ENCODE measurements around the gene KRTCAP2.
"Not testable (repeated sequence)": the region's sequence is repeated elsewhere in the genome, so short reads cannot be mapped to it uniquely, and the experiment has no call there.

- not testable (repeated sequence) for TF ChIP-seq CTCF, POLR2A (IDR thresholded peaks at IDR 0.05)
These were observed 20.8 kb upstream of the KRTCAP2 start for GRCh38 chr1:155193991-155194240.

All from prostate gland (tissue), 2 donors.